ENCODE results near the gene PRPH2. TPM values are rescaled to one million over a fixed set of nuclear protein-coding genes. Genes with fewer than 3 reads are reported as not detected.
"Not testable (repeated sequence)": the region's sequence is repeated elsewhere in the genome, so short reads cannot be mapped to it uniquely, and the experiment has no call there.

Gene PRPH2
- total RNA-seq, 1 donor from 2014 or later: 0.47 TPM

- ATAC-seq (no peak), DNase-seq (no peak)
- intact Hi-C loops (cut with micrococcal nuclease): no loop called here
These were observed 22.8 kb upstream of the PRPH2 start for GRCh38 chr6:42745083-42745639.

- DNase-seq: peak; percentile 32
- intact Hi-C loops (cut with micrococcal nuclease): no loop called here
- no peak for ATAC-seq
These were observed 22.0 kb upstream of the PRPH2 start for GRCh38 chr6:42744351-42744893.

GRCh38 chr6:42742116-42742894 is 19.9 kb upstream of the PRPH2 start:
- intact Hi-C loops (cut with micrococcal nuclease): no loop called here
- no peak for DNase-seq
- no peak for ATAC-seq

GRCh38 chr6:42740725-42741124 is 18.3 kb upstream of the PRPH2 start:
- ATAC-seq (no peak), DNase-seq (no peak)
- intact Hi-C loops (cut with micrococcal nuclease): no loop called here

GRCh38 chr6:42735976-42736375 is 13.6 kb upstream of the PRPH2 start:
- ATAC-seq: no peak

GRCh38 chr6:42733867-42734481 is 11.6 kb upstream of the PRPH2 start:
- ATAC-seq; intact Hi-C loops (cut with micrococcal nuclease); DNase-seq: not testable (repeated sequence)

More at GRCh38 chr6:42735976-42736375, 13.6 kb upstream of the PRPH2 start:
- intact Hi-C loops (cut with micrococcal nuclease): no loop called here
- no peak for DNase-seq

- ATAC-seq (no peak), DNase-seq (no peak)
- intact Hi-C loops (cut with micrococcal nuclease): loop anchor here (10.0 kb wide), 1 partner anchor 65 kb away; no protein-coding TSS in a partner anchor
These were observed 7.3 kb upstream of the PRPH2 start for GRCh38 chr6:42729731-42730130.

GRCh38 chr6:42727627-42728026 is 5.2 kb upstream of the PRPH2 start:
- intact Hi-C loops (cut with micrococcal nuclease): loop anchor here (10.0 kb wide), 1 partner anchor 63 kb away; no protein-coding TSS in a partner anchor
- DNase-seq (peak; percentile 38), ATAC-seq (peak; percentile 38)

GRCh38 chr6:42727087-42727611 is 4.8 kb upstream of the PRPH2 start:
- intact Hi-C loops (cut with micrococcal nuclease): loop anchor here (10.0 kb wide), 1 partner anchor 62 kb away; no protein-coding TSS in a partner anchor
- DNase-seq: peak; percentile 61
- peak; percentile 63 for ATAC-seq

GRCh38 chr6:42726485-42727086 is 4.2 kb upstream of the PRPH2 start:
- DNase-seq: peak; percentile 70
- intact Hi-C loops (cut with micrococcal nuclease): loop anchor here (10.0 kb wide), 1 partner anchor 62 kb away; no protein-coding TSS in a partner anchor
- ATAC-seq: peak; percentile 96

GRCh38 chr6:42726026-42726425 is 3.6 kb upstream of the PRPH2 start:
- intact Hi-C loops (cut with micrococcal nuclease): loop anchor here (10.0 kb wide), 1 partner anchor 61 kb away; no protein-coding TSS in a partner anchor
- DNase-seq (no peak), ATAC-seq (no peak)

GRCh38 chr6:42724825-42725224 is 2.4 kb upstream of the PRPH2 start:
- intact Hi-C loops (cut with micrococcal nuclease): loop anchor here (10.0 kb wide), 1 partner anchor 60 kb away; no protein-coding TSS in a partner anchor
- ATAC-seq (no peak), DNase-seq (no peak)

GRCh38 chr6:42720739-42721138 is 1.7 kb downstream of the PRPH2 start:
- intact Hi-C loops (cut with micrococcal nuclease): loop anchor here (10.0 kb wide), 1 partner anchor 56 kb away; no protein-coding TSS in a partner anchor
- no peak for ATAC-seq
- DNase-seq: no peak

GRCh38 chr6:42715871-42716270 is 6.5 kb downstream of the PRPH2 start:
- ATAC-seq (no peak), DNase-seq (no peak)
- intact Hi-C loops (cut with micrococcal nuclease): no loop called here

- intact Hi-C loops (cut with micrococcal nuclease): no loop called here
- no peak for ATAC-seq
- DNase-seq: no peak
These were observed 8.2 kb downstream of the PRPH2 start for GRCh38 chr6:42714098-42714761.

GRCh38 chr6:42711930-42712329 is 10.5 kb downstream of the PRPH2 start:
- ATAC-seq: no peak
- intact Hi-C loops (cut with micrococcal nuclease): no loop called here
- no peak for DNase-seq

- DNase-seq (no peak), ATAC-seq (peak; percentile 44)
- intact Hi-C loops (cut with micrococcal nuclease): no loop called here
These were observed 12.1 kb downstream of the PRPH2 start for GRCh38 chr6:42710316-42710715.

GRCh38 chr6:42709871-42710270 is 12.5 kb downstream of the PRPH2 start:
- no peak for ATAC-seq
- intact Hi-C loops (cut with micrococcal nuclease): no loop called here
- DNase-seq: no peak

GRCh38 chr6:42708096-42708495 is 14.3 kb downstream of the PRPH2 start:
- DNase-seq: no peak
- intact Hi-C loops (cut with micrococcal nuclease): no loop called here

More at GRCh38 chr6:42708096-42708495, 14.3 kb downstream of the PRPH2 start:
- no peak for ATAC-seq
